GM12874 (cell line): ENCODE measurements around the gene MAPK9.

Experiments used
- CTCF ChIP-seq: IDR thresholded peaks from 2 replicates; pipeline ENCODE4 v1.5.1; 2011; ENCODE audit warnings: low read depth, mild to moderate bottlenecking, control low read depth, low read length, moderate library complexity; ENCODE audit not compliant: insufficient read depth

Gene MAPK9

GRCh38 chr5:180291943-180292831 is at the start of gene MAPK9:
Gene MAPK9, minus strand, starts transcription at chr5:180292083. Its CDS starts 11,522 bp downstream, at chr5:180280561.
- no peak for TF ChIP-seq CTCF

- no peak for TF ChIP-seq CTCF
These were observed 49.7 kb upstream of the MAPK9 start for GRCh38 chr5:180341595-180341994.

GRCh38 chr5:180340856-180341255 is 49.0 kb upstream of the MAPK9 start:
- no peak for TF ChIP-seq CTCF

GRCh38 chr5:180339583-180340183 is 47.8 kb upstream of the MAPK9 start:
- TF ChIP-seq CTCF = no peak

- no peak for TF ChIP-seq CTCF
These were observed 46.3 kb upstream of the MAPK9 start for GRCh38 chr5:180338001-180338707.

GRCh38 chr5:180336234-180337020 is 44.5 kb upstream of the MAPK9 start:
- TF ChIP-seq CTCF = no peak
